ENCODE data around the gene PRR14L. TPM values are rescaled to one million over a fixed set of nuclear protein-coding genes. Genes with fewer than 3 reads are reported as not detected.
"Not testable (repeated sequence)": the region's sequence is repeated elsewhere in the genome, so short reads cannot be mapped to it uniquely, and the experiment has no call there.

The PRR14L gene
- total RNA-seq, 1 donor from 2014 or later, result 68.9 TPM

GRCh38 chr22:31715147-31715778 is 34.7 kb downstream of the PRR14L start:
- Mint-ChIP-seq H3K36me3 (peaks cover 29% of the 10 kb centered on the region), H3K27ac (no peak overlapping the region), H3K9me3 (no peaks in the 10 kb centered on the region), H3K4me1 (ENCODE audit: unreplicated experiment) (no peaks in the 10 kb centered on the region), H3K4me3 (no peak overlapping the region), H3K27me3 (no peaks in the 10 kb centered on the region)
- TF ChIP-seq, protein P1, sequence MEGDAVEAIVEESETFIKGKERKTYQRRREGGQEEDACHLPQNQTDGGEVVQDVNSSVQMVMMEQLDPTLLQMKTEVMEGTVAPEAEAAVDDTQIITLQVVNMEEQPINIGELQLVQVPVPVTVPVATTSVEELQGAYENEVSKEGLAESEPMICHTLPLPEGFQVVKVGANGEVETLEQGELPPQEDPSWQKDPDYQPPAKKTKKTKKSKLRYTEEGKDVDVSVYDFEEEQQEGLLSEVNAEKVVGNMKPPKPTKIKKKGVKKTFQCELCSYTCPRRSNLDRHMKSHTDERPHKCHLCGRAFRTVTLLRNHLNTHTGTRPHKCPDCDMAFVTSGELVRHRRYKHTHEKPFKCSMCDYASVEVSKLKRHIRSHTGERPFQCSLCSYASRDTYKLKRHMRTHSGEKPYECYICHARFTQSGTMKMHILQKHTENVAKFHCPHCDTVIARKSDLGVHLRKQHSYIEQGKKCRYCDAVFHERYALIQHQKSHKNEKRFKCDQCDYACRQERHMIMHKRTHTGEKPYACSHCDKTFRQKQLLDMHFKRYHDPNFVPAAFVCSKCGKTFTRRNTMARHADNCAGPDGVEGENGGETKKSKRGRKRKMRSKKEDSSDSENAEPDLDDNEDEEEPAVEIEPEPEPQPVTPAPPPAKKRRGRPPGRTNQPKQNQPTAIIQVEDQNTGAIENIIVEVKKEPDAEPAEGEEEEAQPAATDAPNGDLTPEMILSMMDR (conservative IDR thresholded peaks at IDR 0.05), result no peak
- no peak for DNase-seq (ENCODE audit: extremely low spot score, unreplicated experiment)

- H3K4me1 Mint-ChIP-seq (ENCODE audit: unreplicated experiment), result not testable (repeated sequence)
- peaks cover 24% of the 10 kb centered on the region for H3K36me3 Mint-ChIP-seq
These were observed 38.7 kb downstream of the PRR14L start for GRCh38 chr22:31711226-31711625.

DNA sequence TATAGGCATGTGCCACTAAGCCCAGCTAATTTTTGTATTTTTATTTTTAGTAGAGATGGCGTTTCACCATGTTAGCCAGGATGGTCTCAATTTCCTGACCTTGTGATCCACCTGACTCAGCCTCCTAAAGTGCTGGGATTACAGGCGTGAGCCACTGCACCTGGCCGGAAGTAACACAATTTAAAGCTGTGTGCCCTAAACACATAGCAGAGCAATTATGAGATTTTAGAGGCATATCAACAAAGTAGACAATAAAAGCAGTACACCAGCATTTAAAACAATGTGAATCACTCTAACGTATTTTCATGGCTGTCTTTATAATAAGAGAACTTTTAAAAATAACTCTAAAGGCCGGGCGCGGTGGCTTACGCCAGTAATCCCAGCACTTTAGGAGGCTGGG is 42.4 kb downstream of the PRR14L start:
- TF ChIP-seq, protein P1 (conservative IDR thresholded peaks at IDR 0.05), result no peak
- no peaks in the 10 kb centered on the region for H3K4me1 Mint-ChIP-seq (ENCODE audit: unreplicated experiment)
- no peak overlapping the region for H3K27ac Mint-ChIP-seq
- no peak for DNase-seq (ENCODE audit: extremely low spot score, unreplicated experiment)
- peaks cover 20% of the 10 kb centered on the region for H3K36me3 Mint-ChIP-seq
- H3K27me3 Mint-ChIP-seq, result no peaks in the 10 kb centered on the region
- no peaks in the 10 kb centered on the region for H3K9me3 Mint-ChIP-seq
- no peak overlapping the region for H3K4me3 Mint-ChIP-seq

More at GRCh38 chr22:31711226-31711625, 38.7 kb downstream of the PRR14L start:
- H3K4me3 Mint-ChIP-seq; DNase-seq (ENCODE audit: extremely low spot score, unreplicated experiment); H3K27ac Mint-ChIP-seq; H3K9me3 Mint-ChIP-seq; H3K27me3 Mint-ChIP-seq: not testable (repeated sequence)

- H3K27ac Mint-ChIP-seq, result no peak overlapping the region
These were observed 54.5 kb downstream of the PRR14L start for GRCh38 chr22:31695423-31695822.

GRCh38 chr22:31694046-31694445 is 55.9 kb downstream of the PRR14L start:
- peaks cover 26% of the 10 kb centered on the region for H3K36me3 Mint-ChIP-seq
- not testable (repeated sequence) for DNase-seq (ENCODE audit: extremely low spot score, unreplicated experiment); H3K4me1 Mint-ChIP-seq (ENCODE audit: unreplicated experiment); H3K27ac Mint-ChIP-seq; H3K9me3 Mint-ChIP-seq; H3K4me3 Mint-ChIP-seq; H3K27me3 Mint-ChIP-seq

More at GRCh38 chr22:31695423-31695822, 54.5 kb downstream of the PRR14L start:
- no peak overlapping the region for H3K4me3 Mint-ChIP-seq
- no peaks in the 10 kb centered on the region for H3K9me3 Mint-ChIP-seq
- no peak for DNase-seq (ENCODE audit: extremely low spot score, unreplicated experiment)
- H3K4me1 Mint-ChIP-seq (ENCODE audit: unreplicated experiment), result no peaks in the 10 kb centered on the region
- H3K36me3 Mint-ChIP-seq, result peaks cover 33% of the 10 kb centered on the region
- no peaks in the 10 kb centered on the region for H3K27me3 Mint-ChIP-seq
- TF ChIP-seq, protein P1 (conservative IDR thresholded peaks at IDR 0.05), result no peak

DNA sequence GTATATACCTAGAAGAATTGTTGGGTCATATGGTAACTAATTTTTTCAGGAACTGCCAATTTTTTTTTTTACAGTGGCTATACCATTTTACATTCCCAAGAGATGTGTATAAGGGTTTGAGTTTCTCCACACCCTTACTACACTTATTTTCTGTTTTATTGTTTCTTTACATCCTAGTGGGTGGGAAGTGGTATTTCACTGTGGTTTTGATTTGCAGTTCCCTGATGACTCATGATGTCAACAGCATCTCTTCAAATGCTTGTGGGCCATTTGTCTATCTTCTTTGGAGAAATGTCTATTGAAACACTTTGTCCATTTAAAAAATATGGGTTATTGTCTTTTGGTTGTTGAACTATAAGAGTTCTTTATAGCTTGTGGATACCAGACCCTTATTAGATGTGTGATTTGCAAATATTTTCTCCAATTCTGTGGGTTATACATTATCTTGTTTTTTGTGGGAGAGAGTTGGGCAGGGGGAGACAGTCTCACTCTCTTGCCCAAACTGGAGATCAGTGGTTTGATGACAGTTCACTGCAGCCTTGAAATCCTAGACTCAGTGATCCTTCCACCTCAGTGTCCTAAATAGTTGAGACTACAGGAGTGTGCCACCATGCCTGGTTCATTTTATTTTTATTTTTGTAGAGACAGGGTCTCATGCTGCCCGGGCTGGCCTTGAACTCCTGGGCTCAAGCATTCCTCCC is 57.6 kb downstream of the PRR14L start:
- no peak for DNase-seq (ENCODE audit: extremely low spot score, unreplicated experiment)
- Mint-ChIP-seq H3K27ac (no peak overlapping the region), H3K4me1 (ENCODE audit: unreplicated experiment) (no peaks in the 10 kb centered on the region), H3K36me3 (peaks cover 30% of the 10 kb centered on the region), H3K9me3 (no peaks in the 10 kb centered on the region), H3K4me3 (no peak overlapping the region), H3K27me3 (no peaks in the 10 kb centered on the region)
- TF ChIP-seq, protein P1 (conservative IDR thresholded peaks at IDR 0.05), result no peak

All from type B pancreatic cell (in vitro differentiated cells).